ENCODE measurements around the gene MCM3AP.

Gene MCM3AP

DNA sequence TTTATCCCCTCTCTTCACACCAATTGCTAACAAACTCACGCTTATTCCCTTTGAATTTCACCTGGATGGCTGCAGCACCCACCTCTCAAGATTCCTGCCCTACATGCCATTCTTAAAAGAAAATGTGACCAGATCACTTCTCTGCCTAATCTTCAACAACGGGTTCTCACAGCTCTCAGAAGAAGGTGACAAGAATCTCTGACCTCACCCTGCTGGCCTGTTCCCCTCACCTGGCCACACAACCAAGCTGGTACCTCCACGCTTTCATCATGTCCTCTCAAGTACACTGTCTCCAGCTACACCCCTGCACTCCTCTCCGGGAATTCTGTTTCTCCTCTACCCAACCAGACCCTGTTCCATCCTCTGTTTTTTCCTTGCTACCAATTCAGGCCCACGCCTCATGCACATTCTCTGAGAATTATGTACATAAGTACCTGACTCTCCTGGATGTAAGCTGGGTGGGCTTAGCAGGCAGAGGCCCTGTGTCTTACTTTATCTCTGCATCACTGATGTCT, 50.9 kb downstream of the MCM3AP start:
- TF ChIP-seq, protein P1, sequence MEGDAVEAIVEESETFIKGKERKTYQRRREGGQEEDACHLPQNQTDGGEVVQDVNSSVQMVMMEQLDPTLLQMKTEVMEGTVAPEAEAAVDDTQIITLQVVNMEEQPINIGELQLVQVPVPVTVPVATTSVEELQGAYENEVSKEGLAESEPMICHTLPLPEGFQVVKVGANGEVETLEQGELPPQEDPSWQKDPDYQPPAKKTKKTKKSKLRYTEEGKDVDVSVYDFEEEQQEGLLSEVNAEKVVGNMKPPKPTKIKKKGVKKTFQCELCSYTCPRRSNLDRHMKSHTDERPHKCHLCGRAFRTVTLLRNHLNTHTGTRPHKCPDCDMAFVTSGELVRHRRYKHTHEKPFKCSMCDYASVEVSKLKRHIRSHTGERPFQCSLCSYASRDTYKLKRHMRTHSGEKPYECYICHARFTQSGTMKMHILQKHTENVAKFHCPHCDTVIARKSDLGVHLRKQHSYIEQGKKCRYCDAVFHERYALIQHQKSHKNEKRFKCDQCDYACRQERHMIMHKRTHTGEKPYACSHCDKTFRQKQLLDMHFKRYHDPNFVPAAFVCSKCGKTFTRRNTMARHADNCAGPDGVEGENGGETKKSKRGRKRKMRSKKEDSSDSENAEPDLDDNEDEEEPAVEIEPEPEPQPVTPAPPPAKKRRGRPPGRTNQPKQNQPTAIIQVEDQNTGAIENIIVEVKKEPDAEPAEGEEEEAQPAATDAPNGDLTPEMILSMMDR (IDR thresholded peaks at IDR 0.05; ENCODE audit: low read depth, low read length, missing control alignments), result no peak
- no peak for DNase-seq
- no peak overlapping the region for H3K4me3 ChIP-seq (ENCODE audit: low read depth, low read length)
- peaks cover 36% of the 10 kb centered on the region for H3K36me3 ChIP-seq (replicated peaks)
- no peak overlapping the region for H3K27ac ChIP-seq
- in situ Hi-C loops (cut with HindIII; ENCODE audit: low pct_ligation_motif_present, low sequenced_read_pairs), result no loop called here
- no peaks in the 10 kb centered on the region for H3K27me3 ChIP-seq (replicated peaks)

DNA sequence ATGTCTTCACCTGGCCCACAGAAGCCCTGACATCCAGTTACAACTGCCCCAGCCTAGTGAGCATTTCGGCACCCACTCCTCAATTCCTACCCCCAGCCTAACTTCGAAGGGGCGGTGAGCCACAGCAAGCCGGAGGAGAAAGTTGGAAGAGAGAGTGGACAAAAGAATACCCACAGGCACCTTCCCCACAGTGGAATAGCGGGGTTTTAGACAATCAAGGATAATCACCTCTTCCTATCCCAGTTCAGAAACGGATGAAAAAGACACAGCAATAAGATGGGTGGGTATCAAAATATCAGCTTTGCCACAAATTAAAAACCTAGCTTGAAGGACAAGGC, 55.5 kb downstream of the MCM3AP start:
- Histone ChIP-seq H3K27me3 (replicated peaks) (no peaks in the 10 kb centered on the region), H3K4me3 (ENCODE audit: low read depth, low read length) (peak overlapping the region; percentile 66), H3K36me3 (replicated peaks) (peaks cover 13% of the 10 kb centered on the region), H3K27ac (no peak overlapping the region)
- no peak for DNase-seq
- TF ChIP-seq, protein P1 (IDR thresholded peaks at IDR 0.05; ENCODE audit: low read depth, low read length, missing control alignments), result no peak
- in situ Hi-C loops (cut with HindIII; ENCODE audit: low pct_ligation_motif_present, low sequenced_read_pairs), result no loop called here

GRCh38 chr21:46229133-46229922, 56.1 kb downstream of the MCM3AP start:
- peak overlapping the region; percentile 66 for H3K4me3 ChIP-seq (ENCODE audit: low read depth, low read length)
- in situ Hi-C loops (cut with HindIII; ENCODE audit: low pct_ligation_motif_present, low sequenced_read_pairs), result no loop called here
- no peaks in the 10 kb centered on the region for H3K27me3 ChIP-seq (replicated peaks)
- peak overlapping the region; percentile 20 for H3K27ac ChIP-seq
- TF ChIP-seq, protein P1 (IDR thresholded peaks at IDR 0.05; ENCODE audit: low read depth, low read length, missing control alignments), result peak; percentile 70
- no peak for DNase-seq
- H3K36me3 ChIP-seq (replicated peaks), result peaks cover 8% of the 10 kb centered on the region

GRCh38 chr21:46228345-46229051, 56.9 kb downstream of the MCM3AP start, which contains the start of gene LSS:
Gene LSS, minus strand, starts transcription at chr21:46228774. Its CDS starts 29 bp downstream, at chr21:46228745.
- TF ChIP-seq, protein P1 (IDR thresholded peaks at IDR 0.05; ENCODE audit: low read depth, low read length, missing control alignments), result no peak
- Histone ChIP-seq H3K36me3 (replicated peaks) (peaks cover 2% of the 10 kb centered on the region), H3K27ac (peak within 1 kb of the TSS; percentile 73), H3K27me3 (replicated peaks) (no peaks in the 10 kb centered on the region), H3K4me3 (ENCODE audit: low read depth, low read length) (peak within 1 kb of the TSS; percentile 90)
- peak; percentile 94 for DNase-seq
- in situ Hi-C loops (cut with HindIII; ENCODE audit: low pct_ligation_motif_present, low sequenced_read_pairs), result no loop called here

GRCh38 chr21:46227811-46228344, 57.5 kb downstream of the MCM3AP start:
- TF ChIP-seq, protein P1 (IDR thresholded peaks at IDR 0.05; ENCODE audit: low read depth, low read length, missing control alignments), result no peak
- no peaks in the 10 kb centered on the region for H3K27me3 ChIP-seq (replicated peaks)
- in situ Hi-C loops (cut with HindIII; ENCODE audit: low pct_ligation_motif_present, low sequenced_read_pairs), result no loop called here
- H3K27ac ChIP-seq, result peak overlapping the region; percentile 73
- DNase-seq, result no peak
- H3K36me3 ChIP-seq (replicated peaks), result peaks cover 3% of the 10 kb centered on the region
- H3K4me3 ChIP-seq (ENCODE audit: low read depth, low read length), result peak overlapping the region; percentile 90
